Ishikawa (cell line): ENCODE measurements around the gene P3R3URF.

Source experiments
- CEBPB ChIP-seq: IDR thresholded peaks from 2 replicates; pipeline ENCODE4 v1.6.1; 2012
- CREB1 ChIP-seq: IDR thresholded peaks from 2 replicates; pipeline ENCODE4 v1.6.1; 2012; ENCODE audit warnings: low read depth
- EGR1 ChIP-seq: IDR thresholded peaks from 2 replicates; pipeline ENCODE4 v1.6.1; 2012
- EP300 ChIP-seq: IDR thresholded peaks from 2 replicates; pipeline ENCODE4 v1.6.1; 2012; ENCODE audit warnings: borderline replicate concordance
- FOXM1 ChIP-seq: IDR thresholded peaks from 2 replicates; pipeline ENCODE4 v1.6.1; 2012; ENCODE audit warnings: low read depth, borderline replicate concordance
- NFIC ChIP-seq: IDR thresholded peaks from 2 replicates; pipeline ENCODE4 v1.6.1; 2012
- RAD21 ChIP-seq: IDR thresholded peaks from 2 replicates; pipeline ENCODE4 v1.6.1; 2012; ENCODE audit warnings: low read depth
- TAF1 ChIP-seq: IDR thresholded peaks from 2 replicates; pipeline ENCODE4 v1.6.1; 2012; ENCODE audit warnings: low read depth, mild to moderate bottlenecking
- TCF12 ChIP-seq: IDR thresholded peaks from 2 replicates; pipeline ENCODE4 v1.6.1; 2012; ENCODE audit warnings: low read depth
- TEAD4 ChIP-seq: IDR thresholded peaks from 2 replicates; pipeline ENCODE4 v1.6.1; 2012
- YY1 ChIP-seq: IDR thresholded peaks from 2 replicates; pipeline ENCODE4 v1.6.1; 2012; ENCODE audit warnings: low read depth
- ZBTB7A ChIP-seq: IDR thresholded peaks from 2 replicates; pipeline ENCODE4 v1.6.1; 2012; ENCODE audit warnings: low read depth
- TF ChIP-seq, protein P1 (sequence below): IDR thresholded peaks from 2 replicates; pipeline ENCODE4 v1.6.1; 2012
- TF ChIP-seq, protein P2 (sequence below): IDR thresholded peaks from 2 replicates; pipeline ENCODE4 v1.6.1; 2012
- TF ChIP-seq, protein P3 (sequence below): IDR thresholded peaks from 2 replicates; pipeline ENCODE4 v1.6.1; 2012; ENCODE audit warnings: low read depth, mild to moderate bottlenecking

Gene P3R3URF

DNA sequence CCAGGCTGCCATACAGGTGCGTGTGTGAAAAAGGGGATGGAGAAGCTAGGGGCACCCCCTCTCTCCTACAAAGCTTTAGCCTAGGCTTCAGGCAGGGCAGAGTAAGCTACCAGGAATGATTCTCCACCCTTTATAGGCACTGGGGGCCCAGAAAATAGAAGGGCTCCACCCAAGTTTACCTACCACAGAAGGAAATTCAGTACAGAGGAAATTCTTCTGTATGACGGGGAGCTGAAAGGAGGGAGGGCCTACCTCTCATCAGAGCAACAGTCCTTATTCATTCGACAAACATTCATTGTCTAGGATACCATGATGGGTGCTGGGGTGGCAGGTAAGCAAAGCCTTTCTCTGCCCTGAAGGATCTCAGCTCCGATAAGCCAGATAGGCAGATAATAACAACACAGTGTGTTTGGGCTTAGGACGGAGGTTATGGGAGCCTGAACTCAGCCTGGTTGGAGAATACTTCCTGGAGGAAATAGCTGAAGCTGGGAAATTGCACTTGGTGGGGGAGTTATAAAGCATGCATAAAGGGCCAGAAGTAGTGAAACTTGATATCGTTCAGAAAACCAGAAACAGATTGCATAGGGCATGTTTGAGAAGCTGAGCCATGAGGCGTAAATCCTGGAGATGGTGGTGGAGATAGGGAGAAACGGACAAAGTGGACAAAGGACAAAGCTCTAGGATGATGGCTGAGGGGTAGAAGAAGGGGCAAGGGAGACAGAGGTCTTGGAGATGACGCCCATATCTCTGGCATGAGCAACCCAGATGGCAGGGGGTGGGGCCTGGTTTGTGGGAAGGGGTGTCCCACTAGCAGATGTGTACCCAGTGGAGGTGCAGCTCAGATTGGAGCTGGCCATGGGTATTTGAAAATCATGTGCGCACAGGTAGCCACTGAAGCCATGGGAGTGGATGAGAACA is 5.3 kb upstream of the P3R3URF start:
- TF ChIP-seq TCF12 (peak; percentile 76), NFIC (peak; percentile 43; the same call in 1 of the 2 replicates), TEAD4 (peak; percentile 44), ZBTB7A (no peak), RAD21 (peak; percentile 0; the same call in 1 of the 2 replicates), EP300 (peak; percentile 72; the same call in 1 of the 2 replicates)
- TF ChIP-seq, protein P1, sequence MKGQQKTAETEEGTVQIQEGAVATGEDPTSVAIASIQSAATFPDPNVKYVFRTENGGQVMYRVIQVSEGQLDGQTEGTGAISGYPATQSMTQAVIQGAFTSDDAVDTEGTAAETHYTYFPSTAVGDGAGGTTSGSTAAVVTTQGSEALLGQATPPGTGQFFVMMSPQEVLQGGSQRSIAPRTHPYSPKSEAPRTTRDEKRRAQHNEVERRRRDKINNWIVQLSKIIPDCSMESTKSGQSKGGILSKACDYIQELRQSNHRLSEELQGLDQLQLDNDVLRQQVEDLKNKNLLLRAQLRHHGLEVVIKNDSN, result no peak
- TF ChIP-seq, protein P2, sequence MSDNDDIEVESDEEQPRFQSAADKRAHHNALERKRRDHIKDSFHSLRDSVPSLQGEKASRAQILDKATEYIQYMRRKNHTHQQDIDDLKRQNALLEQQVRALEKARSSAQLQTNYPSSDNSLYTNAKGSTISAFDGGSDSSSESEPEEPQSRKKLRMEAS, result peak; percentile 50; the same call in 1 of the 2 replicates

DNA sequence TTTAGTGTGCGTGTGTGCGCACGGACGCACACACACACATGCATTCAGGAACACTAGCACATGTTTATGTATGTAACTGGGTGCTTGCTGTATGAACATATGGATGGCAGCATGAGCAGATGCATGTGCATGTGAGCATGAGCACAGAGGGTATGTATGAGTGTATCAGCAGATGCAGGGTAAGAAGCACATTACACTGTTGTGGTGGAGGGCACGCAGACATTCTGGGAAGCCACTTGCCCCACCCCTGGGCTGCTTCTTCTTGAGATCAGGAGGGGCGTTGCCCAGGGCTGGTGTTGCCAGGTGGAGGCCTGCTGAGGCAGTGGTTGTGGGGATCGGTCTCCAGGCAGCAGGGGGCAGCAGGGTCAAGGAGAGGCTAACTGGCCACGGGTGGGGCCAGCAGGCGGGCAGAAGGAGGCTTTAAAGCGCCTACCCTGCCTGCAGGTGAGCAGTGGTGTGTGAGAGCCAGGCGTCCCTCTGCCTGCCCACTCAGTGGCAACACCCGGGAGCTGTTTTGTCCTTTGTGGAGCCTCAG is 3.9 kb upstream of the P3R3URF start:
- TF ChIP-seq, protein P1, result 0 out of 2 replicates have a peak, but pooled peaks have one; percentile 11
- TF ChIP-seq EGR1 (no peak), RAD21 (peak; percentile 94), CREB1 (no peak), TAF1 (no peak), EP300 (peak; percentile 44; the same call in 1 of the 2 replicates), YY1 (0 out of 2 replicates have a peak, but pooled peaks have one; percentile 49), NFIC (peak; percentile 51), ZBTB7A (no peak), TCF12 (peak; percentile 64; the same call in 1 of the 2 replicates), TEAD4 (no peak)
- TF ChIP-seq, protein P2, result peak; percentile 66

DNA sequence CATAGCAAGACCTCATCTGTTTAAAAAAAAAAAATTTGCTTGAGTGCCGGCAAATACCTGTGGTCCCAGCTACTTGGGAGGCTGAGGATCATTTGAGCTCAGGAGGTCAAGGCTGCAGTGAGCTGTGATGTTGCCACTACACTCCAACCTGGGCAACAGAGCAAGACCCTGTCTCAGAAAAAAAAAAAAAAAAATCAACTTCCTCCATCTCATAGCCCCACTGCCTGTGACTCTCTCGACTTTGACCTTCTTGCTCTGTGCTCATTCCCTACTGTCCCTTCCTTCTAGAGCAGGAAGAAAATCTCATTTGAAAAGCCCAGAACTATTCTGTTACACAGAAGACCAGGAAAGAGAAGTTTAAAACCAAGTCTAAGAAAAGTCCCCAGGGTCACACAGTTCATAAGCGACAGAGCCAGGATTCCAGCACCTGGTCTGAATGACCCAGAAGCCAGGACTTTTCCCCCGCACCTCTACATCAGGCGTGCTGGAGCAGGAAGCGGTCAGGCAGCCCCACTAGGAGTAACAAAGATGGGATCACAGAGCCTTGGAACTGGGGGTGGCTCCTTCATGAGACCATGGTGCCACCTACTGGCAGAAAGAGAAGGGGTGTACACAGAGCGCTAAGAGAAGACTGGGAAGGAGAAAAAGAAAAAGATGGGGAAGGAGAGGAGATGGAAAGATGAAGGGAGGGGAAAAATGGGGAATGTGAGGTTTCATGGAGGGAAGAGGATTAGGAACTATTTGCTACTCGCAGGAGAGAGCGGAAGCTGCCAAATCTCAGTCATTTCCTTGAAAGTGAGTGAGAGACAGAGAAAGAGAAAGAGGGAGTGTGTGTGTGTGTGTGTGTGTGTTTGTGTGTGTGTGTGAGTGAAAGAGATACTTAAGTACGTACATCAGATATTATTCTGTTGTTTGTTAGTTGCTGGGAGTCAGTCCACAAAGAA is 3.1 kb upstream of the P3R3URF start:
- TF ChIP-seq RAD21 (peak; percentile 99), NFIC (0 out of 2 replicates have a peak, but pooled peaks have one; percentile 18), EGR1 (no peak), ZBTB7A (no peak)

DNA sequence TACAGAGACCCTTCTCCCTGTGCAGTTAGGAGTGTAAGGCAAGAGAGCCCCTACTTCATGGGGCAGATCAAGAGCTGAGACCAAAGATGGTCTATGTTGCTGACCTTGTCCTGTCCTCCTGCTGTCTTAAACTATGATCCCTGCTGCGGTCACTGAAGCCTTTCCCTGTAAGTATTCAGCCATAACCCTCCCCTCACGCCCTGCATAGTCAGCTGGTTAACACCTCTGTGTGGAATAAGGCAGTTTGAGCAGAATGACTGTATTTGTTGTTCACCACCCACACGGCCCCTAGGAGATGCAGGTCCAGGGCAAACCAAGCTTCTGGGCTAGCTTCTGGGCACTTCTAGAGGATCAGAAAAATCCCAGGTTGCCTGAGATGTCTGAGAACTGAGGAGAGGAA is 1.0 kb downstream of the P3R3URF start:
- TF ChIP-seq TEAD4, result peak; percentile 40; the same call in 1 of the 2 replicates
- no peak for TF ChIP-seq EGR1
- peak; percentile 33; the same call in 1 of the 2 replicates for TF ChIP-seq YY1
- TF ChIP-seq, protein P1, result peak; percentile 68
- TF ChIP-seq, protein P3, sequence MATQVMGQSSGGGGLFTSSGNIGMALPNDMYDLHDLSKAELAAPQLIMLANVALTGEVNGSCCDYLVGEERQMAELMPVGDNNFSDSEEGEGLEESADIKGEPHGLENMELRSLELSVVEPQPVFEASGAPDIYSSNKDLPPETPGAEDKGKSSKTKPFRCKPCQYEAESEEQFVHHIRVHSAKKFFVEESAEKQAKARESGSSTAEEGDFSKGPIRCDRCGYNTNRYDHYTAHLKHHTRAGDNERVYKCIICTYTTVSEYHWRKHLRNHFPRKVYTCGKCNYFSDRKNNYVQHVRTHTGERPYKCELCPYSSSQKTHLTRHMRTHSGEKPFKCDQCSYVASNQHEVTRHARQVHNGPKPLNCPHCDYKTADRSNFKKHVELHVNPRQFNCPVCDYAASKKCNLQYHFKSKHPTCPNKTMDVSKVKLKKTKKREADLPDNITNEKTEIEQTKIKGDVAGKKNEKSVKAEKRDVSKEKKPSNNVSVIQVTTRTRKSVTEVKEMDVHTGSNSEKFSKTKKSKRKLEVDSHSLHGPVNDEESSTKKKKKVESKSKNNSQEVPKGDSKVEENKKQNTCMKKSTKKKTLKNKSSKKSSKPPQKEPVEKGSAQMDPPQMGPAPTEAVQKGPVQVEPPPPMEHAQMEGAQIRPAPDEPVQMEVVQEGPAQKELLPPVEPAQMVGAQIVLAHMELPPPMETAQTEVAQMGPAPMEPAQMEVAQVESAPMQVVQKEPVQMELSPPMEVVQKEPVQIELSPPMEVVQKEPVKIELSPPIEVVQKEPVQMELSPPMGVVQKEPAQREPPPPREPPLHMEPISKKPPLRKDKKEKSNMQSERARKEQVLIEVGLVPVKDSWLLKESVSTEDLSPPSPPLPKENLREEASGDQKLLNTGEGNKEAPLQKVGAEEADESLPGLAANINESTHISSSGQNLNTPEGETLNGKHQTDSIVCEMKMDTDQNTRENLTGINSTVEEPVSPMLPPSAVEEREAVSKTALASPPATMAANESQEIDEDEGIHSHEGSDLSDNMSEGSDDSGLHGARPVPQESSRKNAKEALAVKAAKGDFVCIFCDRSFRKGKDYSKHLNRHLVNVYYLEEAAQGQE, result no peak
- peak; percentile 7; the same call in 1 of the 2 replicates for TF ChIP-seq RAD21
- TF ChIP-seq, protein P2, result peak; percentile 84
- no peak for TF ChIP-seq CEBPB

DNA sequence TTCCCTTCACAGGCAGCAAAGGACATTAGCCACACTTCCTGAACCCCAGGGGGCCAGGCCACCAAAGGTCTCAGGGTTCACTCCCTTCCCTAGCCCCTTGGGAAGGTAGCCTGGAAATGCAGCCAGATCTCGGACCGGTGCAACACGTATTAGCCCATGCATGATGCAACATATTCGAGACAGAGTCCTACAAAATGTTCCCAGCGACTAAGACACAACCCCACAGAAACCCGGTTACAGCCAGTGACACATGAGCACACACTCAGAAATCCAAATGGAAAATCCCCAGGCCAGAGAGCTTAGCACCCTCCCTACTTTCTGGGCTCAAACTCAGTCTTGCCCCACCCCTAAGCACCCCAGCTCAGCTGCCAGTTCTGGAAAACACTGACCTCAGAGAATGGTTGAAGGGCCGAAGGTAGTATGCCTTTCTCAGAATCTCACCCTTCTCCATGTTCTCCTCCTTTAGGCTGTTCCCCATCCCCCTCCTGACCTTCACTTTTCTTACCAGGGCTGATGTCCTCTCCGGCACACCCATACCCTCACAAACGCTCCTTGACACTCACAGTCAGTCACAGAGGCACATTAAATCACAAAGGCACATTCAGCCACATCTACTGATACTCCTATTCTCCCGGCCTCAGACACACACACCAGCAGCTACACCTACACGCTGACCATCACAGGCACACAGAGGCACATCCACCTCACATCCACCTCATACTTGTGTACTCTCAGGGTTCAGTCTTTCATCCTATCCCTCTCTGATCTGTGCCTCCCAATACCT is 1.6 kb downstream of the P3R3URF start, which contains the start of gene TSPAN1:
Gene TSPAN1, plus strand, starts transcription at position 640 of the 784 bp plus-strand sequence. CDS start 6,021 bp downstream, outside the sequence.
- TF ChIP-seq FOXM1 (no peak), TAF1 (no peak), EGR1 (no peak), NFIC (no peak), ZBTB7A (no peak), TEAD4 (no peak), CEBPB (no peak), CREB1 (no peak), RAD21 (no peak), YY1 (no peak), TCF12 (no peak), EP300 (no peak)
- TF ChIP-seq, protein P2, result no peak; the same call in 1 of the 2 replicates
- TF ChIP-seq, protein P1, result no peak
- TF ChIP-seq, protein P3, result no peak
